ENCODE data around the gene SLC27A1.

The SLC27A1 gene

DNA sequence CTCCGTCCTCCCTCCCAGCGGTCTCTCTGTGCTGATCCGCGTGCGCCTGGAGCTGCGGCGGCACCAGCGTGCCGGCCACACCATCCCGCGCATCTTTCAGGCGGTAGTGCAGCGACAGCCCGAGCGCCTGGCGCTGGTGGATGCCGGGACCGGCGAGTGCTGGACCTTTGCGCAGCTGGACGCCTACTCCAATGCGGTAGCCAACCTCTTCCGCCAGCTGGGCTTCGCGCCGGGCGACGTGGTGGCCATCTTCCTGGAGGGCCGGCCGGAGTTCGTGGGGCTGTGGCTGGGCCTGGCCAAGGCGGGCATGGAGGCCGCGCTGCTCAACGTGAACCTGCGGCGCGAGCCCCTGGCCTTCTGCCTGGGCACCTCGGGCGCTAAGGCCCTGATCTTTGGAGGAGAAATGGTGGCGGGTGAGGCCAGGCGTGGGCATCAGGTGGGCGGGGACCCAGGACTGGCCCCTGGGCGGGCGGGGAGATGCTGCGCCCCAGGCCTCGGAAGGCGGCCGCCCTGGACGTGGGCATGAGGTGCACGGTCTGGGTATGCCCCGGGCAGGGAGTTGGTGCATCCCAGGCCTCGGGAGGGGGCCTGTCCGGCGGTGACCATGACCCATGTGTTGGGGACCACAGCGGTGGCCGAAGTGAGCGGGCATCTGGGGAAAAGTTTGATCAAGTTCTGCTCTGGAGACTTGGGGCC is 16.4 kb downstream of the SLC27A1 start:
- TF ChIP-seq REST (IDR thresholded peaks at IDR 0.05; ENCODE audit: insufficient read depth in 1 of 2, low read depth in 2 of 2, low read length in 2 of 2) (no peak), TAF1 (IDR thresholded peaks at IDR 0.05; ENCODE audit: borderline replicate concordance, insufficient read depth, low read length) (no peak), SIN3A (IDR thresholded peaks at IDR 0.05; ENCODE audit: borderline replicate concordance, insufficient read depth, low read length) (no peak)

DNA sequence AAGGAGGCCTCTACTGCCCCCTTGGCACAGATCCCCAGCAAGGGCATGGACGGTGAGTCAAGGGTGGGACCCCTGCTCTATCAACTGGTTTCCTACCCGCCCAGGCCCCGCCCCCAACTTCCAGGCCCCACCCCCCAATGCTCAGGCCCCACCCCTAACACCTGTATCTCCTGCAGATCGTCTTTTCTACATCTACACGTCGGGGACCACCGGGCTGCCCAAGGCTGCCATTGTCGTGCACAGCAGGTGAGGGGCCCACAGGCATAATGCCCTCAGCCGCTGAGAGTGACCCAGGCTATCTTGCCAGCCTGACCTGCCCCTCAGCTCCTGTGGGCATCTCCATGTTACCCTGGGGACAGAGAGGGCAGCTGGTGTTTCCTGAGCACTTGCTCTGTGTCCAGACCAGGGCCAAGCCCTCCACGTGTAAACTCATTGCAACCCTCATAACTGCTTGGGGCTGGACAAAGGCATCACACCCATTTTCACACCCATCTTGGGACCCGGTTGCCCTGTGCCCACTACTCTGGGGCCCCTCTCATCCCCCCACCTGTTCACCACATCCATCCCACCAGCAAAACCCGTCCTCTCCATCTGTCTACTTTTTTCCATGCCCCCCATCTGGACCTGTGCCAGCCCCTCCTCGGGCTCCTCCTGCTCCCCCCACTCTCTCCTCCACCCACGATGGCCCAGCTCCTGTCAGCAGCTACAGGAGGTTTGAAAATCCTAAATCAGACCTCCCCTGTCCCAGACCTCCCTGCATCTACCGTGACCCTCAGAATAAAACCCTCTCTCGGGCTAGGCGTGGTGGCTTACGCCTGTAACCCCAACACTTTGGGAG is 17.2 kb downstream of the SLC27A1 start:
- no peak for TF ChIP-seq SIN3A (IDR thresholded peaks at IDR 0.05; ENCODE audit: borderline replicate concordance, insufficient read depth, low read length)
- no peak for TF ChIP-seq POLR2AphosphoS5 (IDR thresholded peaks at IDR 0.05; ENCODE audit: low read depth, low read length)
- no peak for TF ChIP-seq FOXP2 (optimal IDR thresholded peaks at IDR 0.05; ENCODE audit: borderline replicate concordance, extremely low read depth, extremely low read length, insufficient read depth)
- no peak for TF ChIP-seq TAF1 (IDR thresholded peaks at IDR 0.05; ENCODE audit: borderline replicate concordance, insufficient read depth, low read length)
- TF ChIP-seq REST (IDR thresholded peaks at IDR 0.05; ENCODE audit: insufficient read depth in 1 of 2, low read depth in 2 of 2, low read length in 2 of 2), result no peak

- TF ChIP-seq POLR2AphosphoS5 (IDR thresholded peaks at IDR 0.05; ENCODE audit: low read depth, low read length) (no peak), SIN3A (IDR thresholded peaks at IDR 0.05; ENCODE audit: borderline replicate concordance, insufficient read depth, low read length) (no peak), REST (IDR thresholded peaks at IDR 0.05; ENCODE audit: insufficient read depth in 1 of 2, low read depth in 2 of 2, low read length in 2 of 2) (no peak), FOXP2 (optimal IDR thresholded peaks at IDR 0.05; ENCODE audit: borderline replicate concordance, extremely low read depth, extremely low read length, insufficient read depth) (no peak), TAF1 (IDR thresholded peaks at IDR 0.05; ENCODE audit: borderline replicate concordance, insufficient read depth, low read length) (no peak)
Observed at GRCh38 chr19:17488593-17489391, 18.5 kb downstream of the SLC27A1 start.

DNA sequence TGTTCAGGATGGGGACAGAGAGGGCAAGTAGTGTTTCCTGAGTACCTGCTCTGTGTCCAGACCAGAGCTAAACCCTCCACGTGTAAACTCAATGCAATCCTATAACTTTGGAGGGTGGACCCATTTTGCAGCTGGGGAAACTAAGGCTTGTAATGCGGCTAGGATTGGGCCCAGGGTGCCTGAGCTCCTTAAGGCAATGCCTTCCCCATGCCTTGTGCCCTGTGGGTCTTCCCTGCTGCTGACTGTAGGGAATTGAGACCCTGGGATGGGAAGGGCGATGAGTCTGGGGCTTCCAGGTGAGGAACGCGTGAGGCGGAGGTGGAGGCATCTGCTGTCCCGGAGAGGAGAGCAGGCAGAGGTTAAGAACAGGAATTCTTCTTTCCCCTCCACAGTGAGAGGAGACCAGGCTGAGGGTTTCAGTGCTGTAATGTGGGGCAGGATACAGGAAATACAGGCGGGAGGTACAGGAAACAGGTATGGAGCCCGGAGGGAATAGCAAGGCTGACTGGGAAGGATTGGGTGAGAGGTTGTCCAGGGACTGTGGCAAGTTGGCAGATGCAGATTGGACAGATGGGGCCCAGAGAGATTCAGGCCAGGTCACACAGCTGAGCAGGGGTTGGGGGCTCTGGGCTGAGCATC is 19.2 kb downstream of the SLC27A1 start:
- no peak for TF ChIP-seq REST (IDR thresholded peaks at IDR 0.05; ENCODE audit: insufficient read depth in 1 of 2, low read depth in 2 of 2, low read length in 2 of 2)
- no peak for TF ChIP-seq FOXP2 (optimal IDR thresholded peaks at IDR 0.05; ENCODE audit: borderline replicate concordance, extremely low read depth, extremely low read length, insufficient read depth)
- TF ChIP-seq POLR2AphosphoS5 (IDR thresholded peaks at IDR 0.05; ENCODE audit: low read depth, low read length), result no peak
- no peak for TF ChIP-seq TAF1 (IDR thresholded peaks at IDR 0.05; ENCODE audit: borderline replicate concordance, insufficient read depth, low read length)
